AG04449 (cell line): ENCODE data around the gene TNRC18.
"Not testable (repeated sequence)": the region's sequence is repeated elsewhere in the genome, so short reads cannot be mapped to it uniquely, and the experiment has no call there.

Experiments
- CTCF ChIA-PET: fragments of 350-600 bp; formaldehyde crosslinking; extraction: SDS; loops from one replicate; lab custom pipeline; 2021; ENCODE audit warnings: antibody characterized with exemption; lab: Yijun Ruan, JAX
- POLR2A ChIA-PET: fragments of 400-600, 350-600 bp; formaldehyde crosslinking; extraction: SDS; loops from one replicate; lab custom pipeline; 2020; ENCODE audit warnings: antibody characterized with exemption, inconsistent platforms; lab: Yijun Ruan, JAX
- DNase-seq: peaks from one replicate; pipeline ENCODE4 v3.0.0-alpha.2; 2010; ENCODE audit warnings: low read depth, low spot score
- H3K4me3 ChIP-seq: 2 replicates; pipeline ENCODE4 v1.5.1; 2011; ENCODE audit warnings: low read depth, mild to moderate bottlenecking, control low read depth, low read length
- TF ChIP-seq, protein P1 (sequence below): IDR thresholded peaks from one replicate; pipeline ENCODE4 v1.5.1; 2011; ENCODE audit warnings: mild to moderate bottlenecking, moderate library complexity, low read length, control low read depth, inconsistent platforms; ENCODE audit not compliant: insufficient read depth; ENCODE audit errors: missing control alignments

Gene TNRC18

DNA sequence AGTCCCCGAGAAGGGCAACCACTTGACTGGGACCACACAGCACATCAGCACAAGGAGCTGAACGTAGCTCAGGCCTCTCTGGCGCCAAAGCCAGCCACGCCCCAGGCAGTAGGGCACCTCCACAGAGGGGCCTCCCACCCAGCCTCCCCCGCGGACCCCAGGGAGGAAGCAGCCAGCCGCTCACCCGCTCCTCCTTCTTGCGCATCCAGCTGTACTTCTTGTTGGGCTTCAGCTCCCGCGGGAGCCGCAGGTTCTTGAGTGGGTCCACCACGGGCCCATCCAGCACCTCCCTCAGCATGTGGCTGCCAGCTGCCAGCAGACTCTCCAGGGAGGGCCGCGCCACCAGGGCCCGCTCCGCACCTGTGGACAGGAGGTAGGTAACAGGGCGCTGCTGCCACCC lies 61.2 kb downstream of the TNRC18 start:
- H3K4me3 ChIP-seq = no peak overlapping the region
- no peak for DNase-seq
- ChIA-PET POLR2A (no interaction called here), CTCF (no interaction called here)
- TF ChIP-seq, protein P1, sequence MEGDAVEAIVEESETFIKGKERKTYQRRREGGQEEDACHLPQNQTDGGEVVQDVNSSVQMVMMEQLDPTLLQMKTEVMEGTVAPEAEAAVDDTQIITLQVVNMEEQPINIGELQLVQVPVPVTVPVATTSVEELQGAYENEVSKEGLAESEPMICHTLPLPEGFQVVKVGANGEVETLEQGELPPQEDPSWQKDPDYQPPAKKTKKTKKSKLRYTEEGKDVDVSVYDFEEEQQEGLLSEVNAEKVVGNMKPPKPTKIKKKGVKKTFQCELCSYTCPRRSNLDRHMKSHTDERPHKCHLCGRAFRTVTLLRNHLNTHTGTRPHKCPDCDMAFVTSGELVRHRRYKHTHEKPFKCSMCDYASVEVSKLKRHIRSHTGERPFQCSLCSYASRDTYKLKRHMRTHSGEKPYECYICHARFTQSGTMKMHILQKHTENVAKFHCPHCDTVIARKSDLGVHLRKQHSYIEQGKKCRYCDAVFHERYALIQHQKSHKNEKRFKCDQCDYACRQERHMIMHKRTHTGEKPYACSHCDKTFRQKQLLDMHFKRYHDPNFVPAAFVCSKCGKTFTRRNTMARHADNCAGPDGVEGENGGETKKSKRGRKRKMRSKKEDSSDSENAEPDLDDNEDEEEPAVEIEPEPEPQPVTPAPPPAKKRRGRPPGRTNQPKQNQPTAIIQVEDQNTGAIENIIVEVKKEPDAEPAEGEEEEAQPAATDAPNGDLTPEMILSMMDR = no peak

DNA sequence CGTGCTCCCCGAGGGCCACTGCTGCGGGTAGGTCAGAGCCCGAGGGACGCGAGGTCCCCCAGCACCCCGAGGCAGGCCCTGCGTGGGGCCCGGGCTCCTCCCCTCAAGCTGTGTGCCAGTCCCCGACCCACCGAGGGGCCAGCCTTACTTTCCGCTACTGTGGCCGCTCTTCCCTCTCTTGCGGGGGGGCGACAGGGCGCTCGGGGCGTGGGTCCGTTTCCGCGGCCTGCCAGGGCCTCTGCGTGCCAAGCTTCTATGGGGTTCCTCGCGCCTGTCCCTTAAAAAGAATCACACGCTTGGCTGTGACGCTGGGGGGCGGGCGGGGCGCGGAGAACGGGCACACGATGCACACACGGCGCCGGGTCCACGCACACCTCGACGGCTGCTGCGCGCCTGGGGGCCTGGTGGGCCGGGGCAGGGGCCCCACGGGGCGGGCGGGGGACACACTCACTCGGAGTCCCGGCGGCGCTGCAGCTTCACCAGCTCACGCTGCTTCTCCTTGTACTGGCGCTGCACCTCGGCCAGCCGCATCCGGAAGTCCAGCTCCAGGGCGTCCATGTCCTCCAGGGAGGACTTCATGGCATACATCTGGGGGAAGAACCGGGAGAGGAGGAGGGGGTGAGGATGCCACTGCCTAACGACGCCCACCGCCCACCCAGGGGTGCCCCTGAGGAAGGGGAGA lies 62.0 kb downstream of the TNRC18 start:
- TF ChIP-seq, protein P1 = no peak
- ChIA-PET CTCF (interaction anchor here (0.7 to 1.1 kb wide), 2 partner anchors 11 to 21 kb away, joined by 3 read pairs; no protein-coding TSS in a partner anchor), POLR2A (no interaction called here)

DNA sequence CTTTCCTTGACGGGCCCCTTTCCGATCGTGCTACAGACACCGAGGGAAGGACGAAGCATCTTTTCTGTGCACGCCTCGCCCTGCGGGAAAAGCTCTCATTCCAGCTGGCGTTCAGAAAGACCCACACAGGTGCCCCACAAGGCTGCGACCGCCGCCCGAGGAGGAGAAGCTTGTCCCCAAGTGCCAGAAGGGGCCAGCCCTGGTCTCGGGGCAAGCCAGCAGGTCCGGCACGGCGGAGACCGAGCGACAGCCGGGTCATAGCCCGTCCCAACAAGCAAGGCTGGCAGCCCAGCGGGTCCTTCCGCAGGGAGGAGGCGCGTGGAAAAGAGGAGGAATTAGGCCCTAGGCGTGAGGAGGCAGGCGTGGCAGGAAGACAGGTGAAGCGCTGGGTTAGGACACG lies 62.7 kb downstream of the TNRC18 start:
- TF ChIP-seq, protein P1 = no peak
- CTCF ChIA-PET = interaction anchor here (0.7 to 1.1 kb wide), 3 partner anchors 9 to 22 kb away, joined by 3 to 5 read pairs (median 3); no protein-coding TSS in a partner anchor
- no peak for DNase-seq
- POLR2A ChIA-PET = no interaction called here
- no peak overlapping the region for H3K4me3 ChIP-seq

More for the DNA sequence above, 62.0 kb downstream of the TNRC18 start:
- H3K4me3 ChIP-seq = no peak overlapping the region
- no peak for DNase-seq

DNA sequence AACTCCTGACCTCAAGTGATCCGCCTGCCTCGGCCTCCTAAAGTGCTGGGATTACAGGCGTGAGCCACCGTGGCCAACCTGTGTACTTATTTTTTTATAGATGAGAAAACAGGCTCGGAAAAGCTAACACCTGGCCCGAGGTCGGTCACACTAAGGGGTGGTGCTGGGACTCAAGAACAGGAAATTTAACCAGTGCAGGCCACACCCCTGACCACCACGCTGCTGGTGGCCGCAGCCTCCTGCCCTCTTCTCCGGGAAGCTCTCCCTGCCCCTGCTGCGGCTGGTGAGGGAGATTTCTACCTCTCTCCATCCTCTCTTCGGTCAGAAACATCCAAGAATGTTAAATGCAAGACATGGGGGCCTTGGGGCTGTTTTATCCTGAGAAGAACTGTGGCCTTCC lies 63.2 kb downstream of the TNRC18 start:
- no peak overlapping the region for H3K4me3 ChIP-seq
- POLR2A ChIA-PET = no interaction called here
- DNase-seq = no peak
- CTCF ChIA-PET = interaction anchor here (1.1 kb wide), 2 partner anchors 10 kb away, joined by 3 to 5 read pairs; no protein-coding TSS in a partner anchor
- TF ChIP-seq, protein P1 = no peak

DNA sequence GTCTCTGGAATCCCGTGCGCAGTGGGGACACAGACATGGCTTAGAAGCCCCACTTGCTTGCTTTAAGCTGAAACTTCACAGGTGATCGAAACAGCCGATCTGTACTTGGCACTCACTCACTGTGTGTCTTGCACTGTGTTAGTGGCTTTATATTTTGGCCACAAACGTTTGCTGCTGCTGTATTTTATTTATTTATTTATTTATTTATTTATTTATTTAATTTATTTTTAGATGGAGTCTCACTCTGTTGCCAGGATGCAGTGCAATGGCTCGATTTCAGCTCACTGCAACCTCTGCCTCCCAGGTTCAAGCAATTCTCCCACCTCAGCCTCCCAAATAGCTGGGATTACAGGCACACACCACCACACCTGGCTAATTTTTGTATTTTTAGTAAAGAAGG lies 63.6 kb downstream of the TNRC18 start:
- POLR2A ChIA-PET, DNase-seq, H3K4me3 ChIP-seq: not testable (repeated sequence)
- CTCF ChIA-PET = interaction anchor here (1.1 kb wide), 1 partner anchor 10 kb away, joined by 5 read pairs; no protein-coding TSS in a partner anchor

DNA sequence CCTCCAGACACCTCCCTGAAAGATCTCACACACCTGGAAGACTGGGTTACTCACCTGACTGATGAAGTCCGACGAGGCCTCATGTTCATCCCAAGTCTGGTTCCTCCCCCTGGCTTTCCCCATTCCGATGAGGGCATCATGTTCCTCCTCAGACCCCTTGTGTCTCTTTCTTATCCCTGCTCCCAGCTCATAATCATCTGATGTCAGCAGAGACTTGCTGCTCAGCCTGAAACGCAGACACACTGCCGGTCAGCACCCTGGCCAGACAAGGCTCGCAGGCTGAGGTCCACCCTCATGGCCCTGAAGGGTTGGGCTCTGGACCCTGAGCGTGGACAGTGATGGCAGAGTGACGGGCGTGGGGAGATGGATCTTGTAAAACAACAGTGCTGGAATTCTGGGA lies 64.3 kb downstream of the TNRC18 start:
- H3K4me3 ChIP-seq = no peak overlapping the region
- TF ChIP-seq, protein P1 = no peak
- no peak for DNase-seq
- POLR2A ChIA-PET = no interaction called here
- CTCF ChIA-PET = no interaction called here

DNA sequence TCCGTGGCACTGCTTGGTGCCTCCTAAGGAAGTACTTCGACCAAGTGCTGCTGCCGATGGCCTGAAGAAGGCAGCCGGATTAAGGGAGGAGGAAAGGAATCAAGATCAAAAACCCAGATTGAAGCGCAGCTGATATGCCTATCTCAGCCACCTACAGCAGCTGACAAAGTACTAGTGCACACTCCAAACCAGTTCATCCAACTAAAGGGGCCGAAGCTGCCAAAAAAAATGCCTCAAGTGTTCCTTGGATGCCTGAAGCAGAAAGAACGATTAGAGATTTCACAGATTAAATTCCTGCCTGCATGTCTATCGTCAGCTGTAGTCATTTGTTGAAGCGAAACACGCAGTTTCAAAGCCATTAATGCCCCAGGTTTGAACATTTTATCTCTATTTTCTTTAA lies 65.7 kb downstream of the TNRC18 start:
- TF ChIP-seq, protein P1 = no peak
- no peak for DNase-seq
- no peak overlapping the region for H3K4me3 ChIP-seq
- POLR2A ChIA-PET = no interaction called here
- CTCF ChIA-PET = interaction anchor here (1.0 to 5.6 kb wide), 3 partner anchors 8 to 202 kb away, joined by 3 to 66 read pairs (median 3); no protein-coding TSS in a partner anchor
